Measurements from ENCODE around the gene RABEP1.

The RABEP1 gene

DNA sequence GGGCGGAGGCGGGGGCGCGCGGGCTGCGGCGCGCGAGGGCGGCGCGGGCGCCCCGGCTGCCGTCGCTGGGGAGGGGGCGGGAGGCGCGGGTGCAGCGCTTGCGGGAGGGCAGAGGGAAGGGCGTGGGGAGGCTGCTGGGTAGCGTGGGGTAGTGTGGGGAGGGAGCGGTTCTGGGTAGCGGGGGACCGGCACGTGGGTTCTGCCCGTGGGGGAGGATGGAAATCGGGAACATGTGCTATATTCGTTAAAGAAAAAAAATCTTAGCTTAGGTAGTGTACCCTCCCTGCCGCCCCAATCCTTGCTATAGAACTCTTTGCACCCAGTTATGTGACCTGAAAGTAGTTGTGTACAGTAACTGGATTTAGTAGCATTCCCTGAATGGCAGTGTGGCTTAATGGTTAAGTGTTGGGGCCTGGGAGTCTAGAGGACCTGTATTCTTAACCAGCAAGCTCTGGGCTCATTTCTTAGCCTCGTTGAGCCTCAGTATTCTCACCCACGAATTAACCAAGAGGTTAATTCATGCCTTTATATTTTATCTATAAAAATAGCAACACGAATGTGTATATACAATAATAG lies 646 bp downstream of the RABEP1 start:
- DNase-seq: no peak

GRCh38 chr17:5283571-5284315 lies 1.7 kb downstream of the RABEP1 start:
- DNase-seq: no peak

DNA sequence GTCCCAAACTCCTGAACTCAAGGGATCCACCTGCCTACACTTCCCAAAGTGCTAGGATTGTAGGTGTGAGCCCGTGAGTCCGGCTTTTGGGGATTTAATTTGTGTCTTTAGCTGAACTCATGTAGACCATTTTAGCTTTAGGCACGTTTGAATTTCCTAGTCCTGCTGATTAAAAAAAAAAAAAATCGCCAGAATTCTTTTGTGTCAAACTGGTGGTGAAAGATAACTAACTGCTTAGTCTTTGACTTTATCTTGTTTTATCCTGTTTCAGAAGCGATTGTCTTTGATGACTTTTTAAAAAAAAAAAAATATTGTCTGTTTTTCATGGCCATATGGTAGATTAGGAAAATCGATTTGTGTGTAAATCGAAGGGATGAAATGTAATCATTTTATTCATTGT lies 2.6 kb downstream of the RABEP1 start:
- DNase-seq: no peak

DNA sequence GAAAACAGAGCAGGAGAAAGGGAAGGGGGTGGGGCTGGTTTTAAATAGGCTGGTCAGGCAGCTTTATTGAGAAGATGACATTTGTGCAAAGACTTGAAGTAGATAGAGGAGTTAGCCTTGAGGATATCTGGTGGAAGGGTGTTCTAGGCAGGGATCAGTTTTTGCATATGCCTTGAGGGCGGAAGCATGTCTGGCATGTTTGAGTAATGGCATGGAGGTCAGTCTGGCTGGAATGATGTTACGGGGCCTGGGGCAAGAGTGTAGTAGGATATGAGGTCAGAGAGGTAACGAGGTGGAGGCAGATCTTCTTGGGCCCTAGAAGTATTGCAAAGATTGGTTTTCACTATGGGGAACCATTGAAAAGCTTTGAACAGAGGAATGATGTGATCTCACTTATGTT lies 4.8 kb downstream of the RABEP1 start:
- no peak for DNase-seq

- DNase-seq: no peak
Observed at GRCh38 chr17:5291683-5292350, 9.7 kb downstream of the RABEP1 start.

DNA sequence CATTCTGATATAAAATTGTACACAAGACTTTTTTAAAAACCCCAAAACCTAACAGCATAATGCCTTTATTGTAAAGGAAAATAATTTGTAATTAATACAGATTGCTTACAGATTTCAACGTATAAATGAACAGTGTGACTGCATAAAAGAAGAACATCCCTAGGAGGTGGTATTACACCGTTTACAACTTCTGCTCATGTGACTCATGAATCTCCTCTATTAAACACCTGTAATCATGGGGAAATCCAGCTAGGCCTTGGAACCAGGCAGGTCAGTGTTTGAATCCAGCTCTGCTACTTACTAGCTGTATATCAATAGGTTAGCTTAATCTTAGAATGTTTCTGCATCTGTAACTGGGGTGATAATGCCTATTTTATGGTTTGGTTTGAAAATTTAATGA lies 15.2 kb downstream of the RABEP1 start:
- no peak for DNase-seq

- no peak for DNase-seq
Observed at GRCh38 chr17:5299383-5299782, 17.3 kb downstream of the RABEP1 start.

- DNase-seq: no peak
Observed at GRCh38 chr17:5304636-5305035, 22.6 kb downstream of the RABEP1 start.

- no peak for DNase-seq
Observed at GRCh38 chr17:5309851-5310250, 27.8 kb downstream of the RABEP1 start.

GRCh38 chr17:5325851-5326250 lies 43.8 kb downstream of the RABEP1 start:
- no peak for DNase-seq

DNA sequence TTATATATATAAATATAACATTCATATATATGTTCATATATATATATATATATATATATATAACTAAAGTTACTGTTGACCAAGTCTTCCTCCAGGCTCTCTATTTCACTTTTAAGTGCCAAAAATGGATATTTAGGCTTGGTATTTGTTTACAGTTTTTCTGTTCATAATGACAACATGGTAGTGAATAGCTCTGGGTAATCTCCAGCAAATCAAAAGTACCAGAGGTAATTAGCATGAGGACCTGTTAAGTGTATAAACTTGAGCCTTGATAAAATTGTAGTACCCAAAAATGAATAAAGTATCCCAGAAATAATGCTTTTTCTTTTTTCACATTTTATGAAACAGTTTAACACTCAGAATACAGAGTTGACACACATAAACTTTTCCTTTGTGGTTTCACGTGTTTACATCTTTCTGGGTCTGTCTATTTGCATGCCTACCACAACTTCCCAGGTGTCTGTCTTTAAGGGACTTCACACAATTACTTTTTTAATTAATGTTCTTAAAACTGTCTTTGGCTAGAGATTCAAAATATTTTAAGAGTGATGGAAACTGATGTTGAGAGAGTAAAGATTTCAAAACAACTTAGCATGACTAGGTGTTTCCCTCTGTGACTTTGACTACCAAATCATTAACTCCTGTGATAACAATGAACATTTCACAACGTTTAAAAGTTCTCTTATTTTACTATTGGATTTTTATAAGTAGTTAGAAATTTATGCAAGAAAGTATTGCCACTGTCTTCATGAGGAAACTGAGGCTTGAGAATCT lies 47.9 kb downstream of the RABEP1 start:
- no peak for DNase-seq

- no peak for DNase-seq
Observed at GRCh38 chr17:5330981-5331380, 48.9 kb downstream of the RABEP1 start.

DNA sequence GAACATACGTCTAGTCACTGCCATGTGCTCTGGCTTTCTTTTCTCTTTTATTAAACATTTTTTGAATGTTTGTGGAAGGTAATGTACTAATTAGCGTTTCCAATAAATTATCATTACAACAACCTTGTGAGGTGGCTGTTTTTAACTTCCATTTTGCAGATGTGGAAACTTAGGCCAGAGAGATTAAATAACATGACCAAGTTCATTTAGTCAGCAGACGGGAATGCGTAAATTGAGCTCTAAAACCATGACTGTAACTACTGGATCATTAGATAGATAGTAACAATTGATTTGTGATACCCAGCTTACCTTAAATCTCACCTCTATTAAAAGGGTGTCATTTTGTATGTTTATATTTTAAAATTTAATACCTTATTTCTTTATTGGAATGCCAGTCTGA lies 49.4 kb downstream of the RABEP1 start:
- DNase-seq: no peak

GRCh38 chr17:5344914-5345313 lies 62.8 kb downstream of the RABEP1 start:
- DNase-seq: no peak

- DNase-seq: no peak
Observed at GRCh38 chr17:5352681-5353289, 70.7 kb downstream of the RABEP1 start.

GRCh38 chr17:5354310-5354709 lies 72.2 kb downstream of the RABEP1 start:
- no peak for DNase-seq

DNA sequence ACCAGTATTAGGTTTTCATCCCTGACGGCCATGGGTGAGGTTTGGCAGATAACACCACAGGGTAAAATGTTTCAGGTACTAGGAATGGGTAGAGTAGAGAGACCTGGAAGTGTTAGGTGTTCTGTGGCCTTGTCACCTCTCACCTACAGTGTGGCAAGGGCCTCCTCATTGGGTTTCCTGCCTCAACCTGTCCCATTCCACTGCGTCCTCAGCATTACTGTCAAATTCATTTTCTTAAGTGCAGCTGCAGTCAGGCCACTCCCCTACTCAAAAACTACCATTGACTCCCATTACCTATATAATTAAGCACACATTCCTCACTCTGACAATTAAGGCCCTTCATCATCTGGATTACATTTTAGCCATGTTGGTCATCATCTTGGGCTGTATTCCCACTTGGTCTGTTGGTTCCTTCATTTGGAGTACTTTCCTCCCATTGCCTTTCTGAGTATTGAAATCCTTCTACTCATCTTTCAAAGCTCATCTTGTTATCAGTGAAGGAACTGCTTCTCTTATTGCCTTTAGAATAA lies 72.9 kb downstream of the RABEP1 start:
- no peak for DNase-seq

DNA sequence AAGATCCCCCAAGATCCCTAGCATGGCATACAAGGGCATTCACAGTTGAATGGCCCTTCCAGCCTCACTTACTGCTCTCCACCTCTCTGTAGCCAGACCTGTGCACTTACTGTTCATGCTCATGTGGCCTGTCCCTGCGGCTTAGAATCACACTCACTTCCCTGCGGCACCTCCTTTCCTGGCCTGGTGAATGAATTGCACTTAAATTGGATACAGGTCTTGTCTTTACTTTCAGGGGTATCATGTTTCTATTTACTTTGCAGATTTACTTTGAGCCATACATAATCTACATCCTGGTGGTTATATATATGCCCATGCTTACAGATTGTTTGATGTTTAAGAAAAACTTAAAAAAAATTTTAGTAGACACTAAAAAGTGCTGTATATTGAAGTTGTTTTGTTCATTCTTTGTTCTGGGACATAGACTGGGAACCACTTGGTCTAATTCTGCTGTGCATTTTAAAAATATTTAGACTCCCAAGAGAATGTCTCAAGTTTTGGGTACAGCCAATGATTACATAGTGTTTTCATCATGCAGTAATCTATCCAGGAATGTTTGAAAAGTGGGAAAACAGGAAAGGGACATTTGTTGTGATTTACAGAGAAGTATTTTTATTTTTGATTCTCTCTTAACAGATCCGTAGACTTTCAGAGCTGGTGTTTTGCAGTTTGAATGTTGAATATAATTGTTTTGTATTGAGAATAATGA lies 73.5 kb downstream of the RABEP1 start:
- no peak for DNase-seq

DNA sequence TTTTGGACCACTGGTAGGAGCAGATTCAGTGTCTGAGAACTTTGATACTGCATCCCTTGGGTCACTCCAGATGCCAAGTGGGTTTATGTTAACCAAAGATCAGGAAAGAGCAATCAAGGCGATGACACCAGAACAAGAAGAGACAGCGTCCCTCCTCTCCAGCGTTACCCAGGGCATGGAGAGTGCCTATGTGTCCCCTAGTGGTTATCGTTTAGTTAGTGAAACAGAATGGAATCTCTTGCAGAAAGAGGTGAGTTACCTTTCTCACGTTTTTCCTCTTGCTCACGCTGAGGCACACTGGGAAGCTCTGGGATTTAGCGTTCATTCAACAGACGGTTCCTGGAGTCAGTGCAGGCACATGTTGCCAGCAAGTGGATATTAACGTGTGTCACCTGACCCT lies 79.3 kb downstream of the RABEP1 start:
- no peak for DNase-seq

- no peak for DNase-seq
Observed at GRCh38 chr17:5362162-5362811, 80.2 kb downstream of the RABEP1 start.

- no peak for DNase-seq
Observed at GRCh38 chr17:5364156-5364555, 82.1 kb downstream of the RABEP1 start.

DNA sequence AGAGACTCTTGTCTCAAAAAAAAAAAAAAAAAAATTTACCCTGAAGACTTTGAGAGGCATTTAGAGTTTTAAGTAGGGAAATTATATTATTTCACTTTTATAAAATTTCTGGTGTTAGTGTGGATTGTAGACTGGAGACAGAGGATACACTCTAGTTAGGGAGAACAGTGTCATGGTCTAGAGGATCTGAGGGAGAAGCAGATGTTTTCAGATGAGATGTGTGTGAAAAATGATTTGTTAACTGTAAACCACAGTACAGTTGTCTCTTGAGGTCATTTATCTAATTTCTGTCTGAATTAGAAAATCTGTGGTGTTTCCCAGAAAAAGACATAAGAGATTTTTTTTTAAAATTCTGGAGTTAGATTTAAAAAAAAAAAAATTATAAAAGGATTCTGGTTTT lies 82.6 kb downstream of the RABEP1 start:
- DNase-seq: no peak

Data from CD4-positive, alpha-beta T cell treated with Interleukin-6 for 4 hours (primary cell).